A673 (cell line): ENCODE results near the gene NMNAT3.

Source experiments
- CTCF ChIP-seq: fragments of 300-800, 200-600 bp; sonication (generic); conservative IDR thresholded peaks from 2 replicates; pipeline ENCODE4 v1.5.1; 2017; ENCODE audit warnings: low read depth, mild to moderate bottlenecking, antibody characterized with exemption, low read length, moderate library complexity, mixed read lengths
- EZH2 ChIP-seq: fragments of 200-600 bp; sonication (generic); IDR thresholded peaks from 2 replicates; pipeline ENCODE4 v1.6.1; 2017; ENCODE audit warnings: borderline replicate concordance, low read depth, mild to moderate bottlenecking, mixed read lengths, antibody characterized with exemption, low read length; ENCODE audit not compliant: poor library complexity, severe bottlenecking

DNA sequence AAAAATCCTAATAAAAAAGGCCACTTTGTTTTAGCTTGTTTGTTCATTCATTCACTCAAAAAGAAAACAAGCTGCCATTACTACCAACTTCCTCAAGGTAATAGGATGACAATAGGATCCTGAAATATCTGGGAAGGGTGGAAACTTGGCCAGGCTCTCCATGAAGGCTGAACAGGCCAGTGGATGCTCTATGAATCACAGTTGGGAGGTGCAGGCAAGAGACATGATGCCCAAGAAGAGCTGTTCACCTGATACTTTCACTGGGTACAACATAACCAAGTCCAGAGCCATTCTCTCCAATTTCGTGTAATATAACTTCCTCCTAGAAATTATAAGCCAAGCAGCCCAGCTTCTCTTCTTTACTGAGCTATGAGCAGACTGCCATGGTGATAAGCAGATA lies 37.3 kb downstream of the NMNAT3 start:
- TF ChIP-seq CTCF = no peak
- TF ChIP-seq EZH2 = no peak
